ENCODE results near the gene NFKB1.

- TF ChIP-seq CTCF (IDR thresholded peaks at IDR 0.05 in 4 of 5, conservative IDR thresholded peaks at IDR 0.05 in 1 of 5) (peak; percentile 38 to 66 (median 55)), POLR2A (IDR thresholded peaks at IDR 0.05) (no peak)
Measured at GRCh38 chr4:102620697-102621497, 119.7 kb downstream of the NFKB1 start.
